Measurements from ENCODE around the gene MYO1C. TPM values are rescaled to one million over a fixed set of nuclear protein-coding genes. Genes with fewer than 3 reads are reported as not detected.

Gene MYO1C
- total RNA-seq, 1 experiment from 2014 or later, result 73.6 TPM

DNA sequence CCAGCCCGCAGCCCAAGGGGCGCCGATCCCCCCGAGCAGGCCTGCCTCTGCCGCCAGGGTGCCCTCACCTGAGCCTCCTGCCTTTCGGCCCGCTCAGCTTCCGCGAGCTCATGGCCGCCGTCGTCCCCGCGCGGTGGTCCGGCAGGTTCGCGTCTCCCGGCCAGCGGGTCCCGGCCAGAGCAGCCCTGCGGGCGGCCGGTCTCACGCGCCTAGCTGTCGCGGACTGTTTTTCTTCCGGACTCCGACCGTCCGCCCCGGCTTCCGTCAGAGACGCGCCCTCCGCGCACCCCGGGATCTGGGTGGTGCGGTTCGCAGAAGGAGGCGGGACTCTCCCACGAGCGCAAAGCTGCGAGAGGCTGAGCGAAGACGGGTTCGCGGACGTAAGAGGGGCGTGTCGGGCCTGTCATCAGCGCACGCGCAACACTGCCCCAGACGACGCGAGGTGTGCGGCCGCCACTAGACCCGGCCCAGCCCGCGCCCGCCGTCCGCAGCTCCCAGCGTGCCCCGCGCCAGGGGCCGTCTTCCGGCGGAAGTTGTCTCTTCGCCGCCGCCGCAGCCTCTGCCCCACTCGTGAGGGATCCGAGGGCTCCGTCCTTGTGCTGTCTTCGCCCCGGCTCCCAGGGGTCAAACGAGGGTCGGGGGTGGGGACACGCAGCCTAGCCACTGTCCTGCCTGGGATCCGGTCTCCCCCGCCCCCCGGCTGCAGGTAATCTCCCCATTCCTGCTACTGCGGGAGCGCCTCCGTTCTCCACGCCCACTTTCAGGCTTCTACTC, 24.1 kb upstream of the MYO1C start, which contains the start of gene INPP5K (continued):
- TF ChIP-seq ZNF423 (CRISPR knock-in tag; IDR thresholded peaks at IDR 0.05), result no peak
- TF ChIP-seq, protein P1, sequence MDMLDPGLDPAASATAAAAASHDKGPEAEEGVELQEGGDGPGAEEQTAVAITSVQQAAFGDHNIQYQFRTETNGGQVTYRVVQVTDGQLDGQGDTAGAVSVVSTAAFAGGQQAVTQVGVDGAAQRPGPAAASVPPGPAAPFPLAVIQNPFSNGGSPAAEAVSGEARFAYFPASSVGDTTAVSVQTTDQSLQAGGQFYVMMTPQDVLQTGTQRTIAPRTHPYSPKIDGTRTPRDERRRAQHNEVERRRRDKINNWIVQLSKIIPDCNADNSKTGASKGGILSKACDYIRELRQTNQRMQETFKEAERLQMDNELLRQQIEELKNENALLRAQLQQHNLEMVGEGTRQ (CRISPR knock-in tag; IDR thresholded peaks at IDR 0.05), result no peak
- TF ChIP-seq, protein P2, sequence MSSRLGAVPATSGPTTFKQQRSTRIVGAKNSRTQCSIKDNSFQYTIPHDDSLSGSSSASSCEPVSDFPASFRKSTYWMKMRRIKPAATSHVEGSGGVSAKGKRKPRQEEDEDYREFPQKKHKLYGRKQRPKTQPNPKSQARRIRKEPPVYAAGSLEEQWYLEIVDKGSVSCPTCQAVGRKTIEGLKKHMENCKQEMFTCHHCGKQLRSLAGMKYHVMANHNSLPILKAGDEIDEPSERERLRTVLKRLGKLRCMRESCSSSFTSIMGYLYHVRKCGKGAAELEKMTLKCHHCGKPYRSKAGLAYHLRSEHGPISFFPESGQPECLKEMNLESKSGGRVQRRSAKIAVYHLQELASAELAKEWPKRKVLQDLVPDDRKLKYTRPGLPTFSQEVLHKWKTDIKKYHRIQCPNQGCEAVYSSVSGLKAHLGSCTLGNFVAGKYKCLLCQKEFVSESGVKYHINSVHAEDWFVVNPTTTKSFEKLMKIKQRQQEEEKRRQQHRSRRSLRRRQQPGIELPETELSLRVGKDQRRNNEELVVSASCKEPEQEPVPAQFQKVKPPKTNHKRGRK (CRISPR knock-in tag; IDR thresholded peaks at IDR 0.05; ENCODE audit: borderline replicate concordance), result no peak
- TF ChIP-seq FOXP1 (CRISPR knock-in tag; IDR thresholded peaks at IDR 0.05; ENCODE audit: borderline replicate concordance), result peak; percentile 60; the same call in 1 of the 2 replicates
- 0 out of 2 replicates have a peak, but pooled peaks have one; percentile 22 for TF ChIP-seq TCF7 (CRISPR knock-in tag; IDR thresholded peaks at IDR 0.05; ENCODE audit: low read depth)
- TF ChIP-seq, protein P3, sequence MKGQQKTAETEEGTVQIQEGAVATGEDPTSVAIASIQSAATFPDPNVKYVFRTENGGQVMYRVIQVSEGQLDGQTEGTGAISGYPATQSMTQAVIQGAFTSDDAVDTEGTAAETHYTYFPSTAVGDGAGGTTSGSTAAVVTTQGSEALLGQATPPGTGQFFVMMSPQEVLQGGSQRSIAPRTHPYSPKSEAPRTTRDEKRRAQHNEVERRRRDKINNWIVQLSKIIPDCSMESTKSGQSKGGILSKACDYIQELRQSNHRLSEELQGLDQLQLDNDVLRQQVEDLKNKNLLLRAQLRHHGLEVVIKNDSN (CRISPR knock-in tag; IDR thresholded peaks at IDR 0.05), result 0 out of 2 replicates have a peak, but pooled peaks have one; percentile 24
- 0 out of 2 replicates have a peak, but pooled peaks have one; percentile 44 for TF ChIP-seq TEAD1 (CRISPR knock-in tag; IDR thresholded peaks at IDR 0.05)
- no peak for TF ChIP-seq TP53 (CRISPR knock-in tag; IDR thresholded peaks at IDR 0.05)
- TF ChIP-seq, protein P4, sequence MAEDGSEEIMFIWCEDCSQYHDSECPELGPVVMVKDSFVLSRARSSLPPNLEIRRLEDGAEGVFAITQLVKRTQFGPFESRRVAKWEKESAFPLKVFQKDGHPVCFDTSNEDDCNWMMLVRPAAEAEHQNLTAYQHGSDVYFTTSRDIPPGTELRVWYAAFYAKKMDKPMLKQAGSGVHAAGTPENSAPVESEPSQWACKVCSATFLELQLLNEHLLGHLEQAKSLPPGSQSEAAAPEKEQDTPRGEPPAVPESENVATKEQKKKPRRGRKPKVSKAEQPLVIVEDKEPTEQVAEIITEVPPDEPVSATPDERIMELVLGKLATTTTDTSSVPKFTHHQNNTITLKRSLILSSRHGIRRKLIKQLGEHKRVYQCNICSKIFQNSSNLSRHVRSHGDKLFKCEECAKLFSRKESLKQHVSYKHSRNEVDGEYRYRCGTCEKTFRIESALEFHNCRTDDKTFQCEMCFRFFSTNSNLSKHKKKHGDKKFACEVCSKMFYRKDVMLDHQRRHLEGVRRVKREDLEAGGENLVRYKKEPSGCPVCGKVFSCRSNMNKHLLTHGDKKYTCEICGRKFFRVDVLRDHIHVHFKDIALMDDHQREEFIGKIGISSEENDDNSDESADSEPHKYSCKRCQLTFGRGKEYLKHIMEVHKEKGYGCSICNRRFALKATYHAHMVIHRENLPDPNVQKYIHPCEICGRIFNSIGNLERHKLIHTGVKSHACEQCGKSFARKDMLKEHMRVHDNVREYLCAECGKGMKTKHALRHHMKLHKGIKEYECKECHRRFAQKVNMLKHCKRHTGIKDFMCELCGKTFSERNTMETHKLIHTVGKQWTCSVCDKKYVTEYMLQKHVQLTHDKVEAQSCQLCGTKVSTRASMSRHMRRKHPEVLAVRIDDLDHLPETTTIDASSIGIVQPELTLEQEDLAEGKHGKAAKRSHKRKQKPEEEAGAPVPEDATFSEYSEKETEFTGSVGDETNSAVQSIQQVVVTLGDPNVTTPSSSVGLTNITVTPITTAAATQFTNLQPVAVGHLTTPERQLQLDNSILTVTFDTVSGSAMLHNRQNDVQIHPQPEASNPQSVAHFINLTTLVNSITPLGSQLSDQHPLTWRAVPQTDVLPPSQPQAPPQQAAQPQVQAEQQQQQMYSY (CRISPR knock-in tag; IDR thresholded peaks at IDR 0.05), result no peak
- TF ChIP-seq, protein P5, sequence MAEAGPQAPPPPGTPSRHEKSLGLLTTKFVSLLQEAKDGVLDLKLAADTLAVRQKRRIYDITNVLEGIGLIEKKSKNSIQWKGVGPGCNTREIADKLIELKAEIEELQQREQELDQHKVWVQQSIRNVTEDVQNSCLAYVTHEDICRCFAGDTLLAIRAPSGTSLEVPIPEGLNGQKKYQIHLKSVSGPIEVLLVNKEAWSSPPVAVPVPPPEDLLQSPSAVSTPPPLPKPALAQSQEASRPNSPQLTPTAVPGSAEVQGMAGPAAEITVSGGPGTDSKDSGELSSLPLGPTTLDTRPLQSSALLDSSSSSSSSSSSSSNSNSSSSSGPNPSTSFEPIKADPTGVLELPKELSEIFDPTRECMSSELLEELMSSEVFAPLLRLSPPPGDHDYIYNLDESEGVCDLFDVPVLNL (CRISPR knock-in tag; IDR thresholded peaks at IDR 0.05; ENCODE audit: borderline replicate concordance, low read depth), result 0 out of 2 replicates have a peak, but pooled peaks have one; percentile 22
- TF ChIP-seq GABPB1 (CRISPR knock-in tag; IDR thresholded peaks at IDR 0.05), result peak; percentile 57
- TF ChIP-seq, protein P6, sequence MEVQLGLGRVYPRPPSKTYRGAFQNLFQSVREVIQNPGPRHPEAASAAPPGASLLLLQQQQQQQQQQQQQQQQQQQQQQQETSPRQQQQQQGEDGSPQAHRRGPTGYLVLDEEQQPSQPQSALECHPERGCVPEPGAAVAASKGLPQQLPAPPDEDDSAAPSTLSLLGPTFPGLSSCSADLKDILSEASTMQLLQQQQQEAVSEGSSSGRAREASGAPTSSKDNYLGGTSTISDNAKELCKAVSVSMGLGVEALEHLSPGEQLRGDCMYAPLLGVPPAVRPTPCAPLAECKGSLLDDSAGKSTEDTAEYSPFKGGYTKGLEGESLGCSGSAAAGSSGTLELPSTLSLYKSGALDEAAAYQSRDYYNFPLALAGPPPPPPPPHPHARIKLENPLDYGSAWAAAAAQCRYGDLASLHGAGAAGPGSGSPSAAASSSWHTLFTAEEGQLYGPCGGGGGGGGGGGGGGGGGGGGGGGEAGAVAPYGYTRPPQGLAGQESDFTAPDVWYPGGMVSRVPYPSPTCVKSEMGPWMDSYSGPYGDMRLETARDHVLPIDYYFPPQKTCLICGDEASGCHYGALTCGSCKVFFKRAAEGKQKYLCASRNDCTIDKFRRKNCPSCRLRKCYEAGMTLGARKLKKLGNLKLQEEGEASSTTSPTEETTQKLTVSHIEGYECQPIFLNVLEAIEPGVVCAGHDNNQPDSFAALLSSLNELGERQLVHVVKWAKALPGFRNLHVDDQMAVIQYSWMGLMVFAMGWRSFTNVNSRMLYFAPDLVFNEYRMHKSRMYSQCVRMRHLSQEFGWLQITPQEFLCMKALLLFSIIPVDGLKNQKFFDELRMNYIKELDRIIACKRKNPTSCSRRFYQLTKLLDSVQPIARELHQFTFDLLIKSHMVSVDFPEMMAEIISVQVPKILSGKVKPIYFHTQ (CRISPR knock-in tag; IDR thresholded peaks at IDR 0.05), result no peak
- TF ChIP-seq MXD4 (CRISPR knock-in tag; IDR thresholded peaks at IDR 0.05; ENCODE audit: borderline replicate concordance), result no peak
- no peak for TF ChIP-seq EMX1 (CRISPR knock-in tag; IDR thresholded peaks at IDR 0.05)
- no peak for TF ChIP-seq JUN (CRISPR knock-in tag; IDR thresholded peaks at IDR 0.05)
- TF ChIP-seq SMAD3 (CRISPR knock-in tag; IDR thresholded peaks at IDR 0.05; ENCODE audit: borderline replicate concordance), result no peak
- peak; percentile 99 for TF ChIP-seq FOXK1 (CRISPR knock-in tag; IDR thresholded peaks at IDR 0.05)
- 0 out of 2 replicates have a peak, but pooled peaks have one; percentile 18 for TF ChIP-seq ELF4 (CRISPR knock-in tag; IDR thresholded peaks at IDR 0.05; ENCODE audit: low read depth)
- no peak for TF ChIP-seq TEAD4 (CRISPR knock-in tag; IDR thresholded peaks at IDR 0.05)
- TF ChIP-seq GTF2I (CRISPR knock-in tag; conservative IDR thresholded peaks at IDR 0.05), result no peak
- no peak for TF ChIP-seq IRF2 (CRISPR knock-in tag; IDR thresholded peaks at IDR 0.05; ENCODE audit: borderline replicate concordance, low read depth)
- TF ChIP-seq ZNF138 (CRISPR knock-in tag; conservative IDR thresholded peaks at IDR 0.05), result no peak
- TF ChIP-seq, protein P7, sequence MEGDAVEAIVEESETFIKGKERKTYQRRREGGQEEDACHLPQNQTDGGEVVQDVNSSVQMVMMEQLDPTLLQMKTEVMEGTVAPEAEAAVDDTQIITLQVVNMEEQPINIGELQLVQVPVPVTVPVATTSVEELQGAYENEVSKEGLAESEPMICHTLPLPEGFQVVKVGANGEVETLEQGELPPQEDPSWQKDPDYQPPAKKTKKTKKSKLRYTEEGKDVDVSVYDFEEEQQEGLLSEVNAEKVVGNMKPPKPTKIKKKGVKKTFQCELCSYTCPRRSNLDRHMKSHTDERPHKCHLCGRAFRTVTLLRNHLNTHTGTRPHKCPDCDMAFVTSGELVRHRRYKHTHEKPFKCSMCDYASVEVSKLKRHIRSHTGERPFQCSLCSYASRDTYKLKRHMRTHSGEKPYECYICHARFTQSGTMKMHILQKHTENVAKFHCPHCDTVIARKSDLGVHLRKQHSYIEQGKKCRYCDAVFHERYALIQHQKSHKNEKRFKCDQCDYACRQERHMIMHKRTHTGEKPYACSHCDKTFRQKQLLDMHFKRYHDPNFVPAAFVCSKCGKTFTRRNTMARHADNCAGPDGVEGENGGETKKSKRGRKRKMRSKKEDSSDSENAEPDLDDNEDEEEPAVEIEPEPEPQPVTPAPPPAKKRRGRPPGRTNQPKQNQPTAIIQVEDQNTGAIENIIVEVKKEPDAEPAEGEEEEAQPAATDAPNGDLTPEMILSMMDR (IDR thresholded peaks at IDR 0.05), result no peak
- TF ChIP-seq, protein P8, sequence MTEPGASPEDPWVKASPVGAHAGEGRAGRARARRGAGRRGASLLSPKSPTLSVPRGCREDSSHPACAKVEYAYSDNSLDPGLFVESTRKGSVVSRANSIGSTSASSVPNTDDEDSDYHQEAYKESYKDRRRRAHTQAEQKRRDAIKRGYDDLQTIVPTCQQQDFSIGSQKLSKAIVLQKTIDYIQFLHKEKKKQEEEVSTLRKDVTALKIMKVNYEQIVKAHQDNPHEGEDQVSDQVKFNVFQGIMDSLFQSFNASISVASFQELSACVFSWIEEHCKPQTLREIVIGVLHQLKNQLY (CRISPR knock-in tag; IDR thresholded peaks at IDR 0.05), result no peak
- TF ChIP-seq NR1H2 (CRISPR knock-in tag; IDR thresholded peaks at IDR 0.05), result no peak

Measured in WTC11 (cell line).